Transverse colon (tissue), 4 donors: ENCODE results near the gene CCPG1. TPM values are rescaled to one million over a fixed set of nuclear protein-coding genes. Genes with fewer than 3 reads are reported as not detected.

Experiments used
- total RNA-seq, 4 donors: library from RNA; depleted of rRNA; stranded (reverse); fragments of >200 nt; gene quantifications; one replicate each; pipeline ENCODE4 v1.1.0, GENCODE V29; 2016

Gene CCPG1
- total RNA-seq, 4 donors from 2014 or later = 8.6 to 69.5 (median 52.6) TPM

Other genes with a start within 250 kb of the CCPG1 start
- gene RSL24D1, start 211.4 kb downstream of the CCPG1 start, total RNA-seq = 10 to 100 TPM; 10.1 to 65.3 (median 29.9) TPM
- 10 to 100 TPM in 3 of 4 donors, 1 to 10 TPM in 1; 9.4 to 65.7 (median 24.1) TPM for gene RAB27A, start 118.5 kb downstream of the CCPG1 start, total RNA-seq
- 10 to 100 TPM in 2 of 4 donors, not detected in 2; 14.2 to 14.8 TPM for gene PIGBOS1, start 89.2 kb downstream of the CCPG1 start, total RNA-seq
- gene PIGB, start 89.1 kb downstream of the CCPG1 start, total RNA-seq = 10 to 100 TPM in 3 of 4 donors, under 1 TPM in 1; 0.60 to 15.3 (median 14.5) TPM
- 10 to 100 TPM in 1 of 4 donors, 1 to 10 TPM in 2, not detected in 1; 3.5 to 14.9 (median 3.8) TPM for gene PIERCE2, start 136 bp upstream of the CCPG1 start, total RNA-seq
- gene DNAAF4, start 99.9 kb upstream of the CCPG1 start, total RNA-seq = under 1 TPM in 1 of 4 donors, not detected in 3; 0.80 TPM
- 1 to 10 TPM in 3 of 4 donors, under 1 TPM in 1; 0.37 to 3.4 (median 2.8) TPM for gene PYGO1, start 180.0 kb upstream of the CCPG1 start, total RNA-seq